HEK293 (cell line): ENCODE measurements around the gene GUCY2D.

ENCODE experiments used
- CTCF ChIA-PET: fragments of 350-600 bp; formaldehyde crosslinking; extraction: SDS; loops from one replicate; lab custom pipeline; 2021; ENCODE audit warnings: antibody characterized with exemption; lab: Yijun Ruan, JAX
- POLR2A ChIA-PET: fragments of 300-600 bp; formaldehyde crosslinking; extraction: SDS; loops from one replicate; lab custom pipeline; 2020; ENCODE audit warnings: antibody characterized with exemption, inconsistent platforms; lab: Yijun Ruan, JAX
- H3K27ac ChIP-seq: fragments of 200-500 bp; sonication (Bioruptor generic); 2 replicates; pipeline ENCODE4 v1.5.1; 2014; ENCODE audit warnings: low read depth, low read length, control low read depth, inconsistent platforms; ENCODE audit errors: extremely low read depth
- H3K36me3 ChIP-seq, 2 experiments: fragments of 200-500 bp in 1 of 2; sonication (Bioruptor generic) in 1 of 2; 1 replicate in 1 of 2; 2 replicates in 1 of 2; pipeline ENCODE4 v1.5.1; 2014 to 2017; ENCODE audit warnings: inconsistent platforms in 2 of 2, low read length in 2 of 2; ENCODE audit not compliant: control insufficient read depth in 2 of 2, insufficient read depth in 1 of 2
- H3K4me1 ChIP-seq: fragments of 200-500 bp; sonication (Bioruptor generic); 2 replicates; pipeline ENCODE4 v1.5.1; 2014; ENCODE audit warnings: mild to moderate bottlenecking, low read length, inconsistent platforms; ENCODE audit not compliant: control insufficient read depth, insufficient read depth
- H3K4me3 ChIP-seq: 2 replicates; pipeline ENCODE4 v1.5.1; 2011; ENCODE audit warnings: low read depth, mild to moderate bottlenecking, control low read depth, low read length, moderate library complexity
- H3K9me3 ChIP-seq: fragments of 200-500 bp; sonication (Bioruptor generic); 2 replicates; pipeline ENCODE4 v1.5.1; 2014; ENCODE audit warnings: low read depth, low read length, inconsistent platforms; ENCODE audit not compliant: control insufficient read depth, insufficient read depth
- MEIS1 ChIP-seq: sonication (generic); formaldehyde crosslinking; IDR thresholded peaks from 2 replicates; pipeline ENCODE4 v1.8.1; 2022; ENCODE audit warnings: missing genetic modification reagents, mild to moderate bottlenecking, borderline replicate concordance
- RBAK ChIP-seq: fragments of 450-650 bp; formaldehyde crosslinking; IDR thresholded peaks from 2 replicates; pipeline ENCODE4 v1.5.1; 2016; ENCODE audit warnings: missing biosample characterization, missing genetic modification characterization
- ZNF155 ChIP-seq: fragments of 450-650 bp; formaldehyde crosslinking; IDR thresholded peaks from 2 replicates; pipeline ENCODE4 v1.5.1; 2016; ENCODE audit warnings: missing biosample characterization, missing genetic modification characterization
- ZNF174 ChIP-seq: fragments of 450-650 bp; formaldehyde crosslinking; IDR thresholded peaks from 2 replicates; pipeline ENCODE4 v1.5.0; 2017; ENCODE audit warnings: missing biosample characterization, mild to moderate bottlenecking, missing genetic modification characterization
- ZNF423 ChIP-seq: fragments of 450-650 bp; formaldehyde crosslinking; IDR thresholded peaks from 2 replicates; pipeline ENCODE4 v1.5.1; 2016; ENCODE audit warnings: missing biosample characterization, missing genetic modification characterization
- ZNF433 ChIP-seq: fragments of 450-650 bp; formaldehyde crosslinking; IDR thresholded peaks from 2 replicates; pipeline ENCODE4 v1.5.1; 2016; ENCODE audit warnings: missing biosample characterization, missing genetic modification characterization, low read depth
- ZNF521 ChIP-seq: fragments of 450-650 bp; formaldehyde crosslinking; IDR thresholded peaks from 2 replicates; pipeline ENCODE4 v1.5.1; 2017; ENCODE audit warnings: missing biosample characterization, mild to moderate bottlenecking, missing genetic modification characterization
- ZNF791 ChIP-seq: fragments of 450-650 bp; formaldehyde crosslinking; IDR thresholded peaks from 2 replicates; pipeline ENCODE4 v1.5.1; 2016; ENCODE audit warnings: missing biosample characterization, missing genetic modification characterization
- TF ChIP-seq, protein P1 (sequence below): fragments of 450-650 bp; formaldehyde crosslinking; IDR thresholded peaks from 2 replicates; pipeline ENCODE4 v1.5.1; 2016; ENCODE audit warnings: missing biosample characterization, missing genetic modification characterization
- TF ChIP-seq, protein P2 (sequence below): fragments of 450-650 bp; formaldehyde crosslinking; IDR thresholded peaks from 2 replicates; pipeline ENCODE4 v1.5.1; 2016; ENCODE audit warnings: missing biosample characterization, missing genetic modification characterization
- TF ChIP-seq, protein P3 (sequence below): fragments of 450-650 bp; formaldehyde crosslinking; IDR thresholded peaks from 2 replicates; pipeline ENCODE4 v1.5.1; 2016; ENCODE audit warnings: missing biosample characterization, missing genetic modification characterization

The GUCY2D gene

DNA sequence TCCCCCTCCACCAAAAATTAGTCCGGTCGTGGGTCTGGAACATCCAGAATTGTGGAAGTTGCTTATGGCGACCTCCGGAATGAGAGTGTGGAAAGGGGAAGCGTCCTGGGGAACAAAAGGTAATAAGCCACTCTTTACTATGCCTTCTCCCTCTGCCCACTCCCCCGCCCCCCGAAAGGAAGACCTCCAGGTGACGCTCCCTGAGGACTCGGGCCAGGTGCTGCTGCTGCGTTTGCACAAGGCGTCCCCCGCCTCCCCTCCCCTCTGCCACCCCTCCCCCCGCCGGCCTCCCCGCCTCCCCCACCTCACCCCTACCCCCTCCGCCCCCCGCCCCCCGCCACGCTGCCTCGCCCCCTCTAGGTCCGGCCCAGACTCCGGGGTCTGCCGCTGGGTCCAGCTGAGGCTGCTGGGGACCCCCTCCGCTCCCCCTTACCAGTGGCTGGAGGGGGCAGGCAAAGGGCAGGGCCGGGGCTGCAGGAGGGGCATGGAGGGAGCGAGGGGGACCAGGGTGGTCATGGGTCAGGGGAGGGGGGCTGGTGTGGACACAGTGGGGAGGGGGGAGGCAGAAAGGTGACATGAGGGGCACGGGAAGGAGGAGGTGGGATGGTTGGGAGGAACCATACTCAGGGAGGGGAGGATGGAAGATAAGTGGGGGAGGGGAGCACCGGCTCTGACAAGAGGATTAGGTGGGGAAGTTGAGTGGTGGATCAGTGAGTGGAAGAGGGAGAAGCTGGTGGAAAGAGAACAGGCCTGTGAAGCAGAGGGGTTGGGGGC lies 61.5 kb downstream of the GUCY2D start:
- Histone ChIP-seq H3K4me3 (no peak overlapping the region), H3K27ac (no peak overlapping the region), H3K9me3 (no peaks in the 10 kb centered on the region), H3K4me1 (peaks cover 15% of the 10 kb centered on the region), H3K36me3 (no peaks in the 10 kb centered on the region)
- TF ChIP-seq ZNF174 (tag by site-specific recombination): no peak
- TF ChIP-seq, protein P1, sequence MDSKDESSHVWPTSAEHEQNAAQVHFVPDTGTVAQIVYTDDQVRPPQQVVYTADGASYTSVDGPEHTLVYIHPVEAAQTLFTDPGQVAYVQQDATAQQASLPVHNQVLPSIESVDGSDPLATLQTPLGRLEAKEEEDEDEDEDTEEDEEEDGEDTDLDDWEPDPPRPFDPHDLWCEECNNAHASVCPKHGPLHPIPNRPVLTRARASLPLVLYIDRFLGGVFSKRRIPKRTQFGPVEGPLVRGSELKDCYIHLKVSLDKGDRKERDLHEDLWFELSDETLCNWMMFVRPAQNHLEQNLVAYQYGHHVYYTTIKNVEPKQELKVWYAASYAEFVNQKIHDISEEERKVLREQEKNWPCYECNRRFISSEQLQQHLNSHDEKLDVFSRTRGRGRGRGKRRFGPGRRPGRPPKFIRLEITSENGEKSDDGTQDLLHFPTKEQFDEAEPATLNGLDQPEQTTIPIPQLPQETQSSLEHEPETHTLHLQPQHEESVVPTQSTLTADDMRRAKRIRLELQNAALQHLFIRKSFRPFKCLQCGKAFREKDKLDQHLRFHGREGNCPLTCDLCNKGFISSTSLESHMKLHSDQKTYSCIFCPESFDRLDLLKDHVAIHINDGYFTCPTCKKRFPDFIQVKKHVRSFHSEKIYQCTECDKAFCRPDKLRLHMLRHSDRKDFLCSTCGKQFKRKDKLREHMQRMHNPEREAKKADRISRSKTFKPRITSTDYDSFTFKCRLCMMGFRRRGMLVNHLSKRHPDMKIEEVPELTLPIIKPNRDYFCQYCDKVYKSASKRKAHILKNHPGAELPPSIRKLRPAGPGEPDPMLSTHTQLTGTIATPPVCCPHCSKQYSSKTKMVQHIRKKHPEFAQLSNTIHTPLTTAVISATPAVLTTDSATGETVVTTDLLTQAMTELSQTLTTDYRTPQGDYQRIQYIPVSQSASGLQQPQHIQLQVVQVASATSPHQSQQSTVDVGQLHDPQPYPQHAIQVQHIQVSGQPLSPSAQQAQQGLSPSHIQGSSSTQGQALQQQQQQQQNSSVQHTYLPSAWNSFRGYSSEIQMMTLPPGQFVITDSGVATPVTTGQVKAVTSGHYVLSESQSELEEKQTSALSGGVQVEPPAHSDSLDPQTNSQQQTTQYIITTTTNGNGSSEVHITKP (tag by site-specific recombination): peak; percentile 53
- TF ChIP-seq, protein P2, sequence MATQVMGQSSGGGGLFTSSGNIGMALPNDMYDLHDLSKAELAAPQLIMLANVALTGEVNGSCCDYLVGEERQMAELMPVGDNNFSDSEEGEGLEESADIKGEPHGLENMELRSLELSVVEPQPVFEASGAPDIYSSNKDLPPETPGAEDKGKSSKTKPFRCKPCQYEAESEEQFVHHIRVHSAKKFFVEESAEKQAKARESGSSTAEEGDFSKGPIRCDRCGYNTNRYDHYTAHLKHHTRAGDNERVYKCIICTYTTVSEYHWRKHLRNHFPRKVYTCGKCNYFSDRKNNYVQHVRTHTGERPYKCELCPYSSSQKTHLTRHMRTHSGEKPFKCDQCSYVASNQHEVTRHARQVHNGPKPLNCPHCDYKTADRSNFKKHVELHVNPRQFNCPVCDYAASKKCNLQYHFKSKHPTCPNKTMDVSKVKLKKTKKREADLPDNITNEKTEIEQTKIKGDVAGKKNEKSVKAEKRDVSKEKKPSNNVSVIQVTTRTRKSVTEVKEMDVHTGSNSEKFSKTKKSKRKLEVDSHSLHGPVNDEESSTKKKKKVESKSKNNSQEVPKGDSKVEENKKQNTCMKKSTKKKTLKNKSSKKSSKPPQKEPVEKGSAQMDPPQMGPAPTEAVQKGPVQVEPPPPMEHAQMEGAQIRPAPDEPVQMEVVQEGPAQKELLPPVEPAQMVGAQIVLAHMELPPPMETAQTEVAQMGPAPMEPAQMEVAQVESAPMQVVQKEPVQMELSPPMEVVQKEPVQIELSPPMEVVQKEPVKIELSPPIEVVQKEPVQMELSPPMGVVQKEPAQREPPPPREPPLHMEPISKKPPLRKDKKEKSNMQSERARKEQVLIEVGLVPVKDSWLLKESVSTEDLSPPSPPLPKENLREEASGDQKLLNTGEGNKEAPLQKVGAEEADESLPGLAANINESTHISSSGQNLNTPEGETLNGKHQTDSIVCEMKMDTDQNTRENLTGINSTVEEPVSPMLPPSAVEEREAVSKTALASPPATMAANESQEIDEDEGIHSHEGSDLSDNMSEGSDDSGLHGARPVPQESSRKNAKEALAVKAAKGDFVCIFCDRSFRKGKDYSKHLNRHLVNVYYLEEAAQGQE (tag by site-specific recombination): no peak
- POLR2A ChIA-PET: no interaction called here
- CTCF ChIA-PET: interaction anchor here (0.8 to 3.0 kb wide), 3 partner anchors 10 to 46 kb away, joined by 3 to 20 read pairs (median 10); no protein-coding TSS in a partner anchor

DNA sequence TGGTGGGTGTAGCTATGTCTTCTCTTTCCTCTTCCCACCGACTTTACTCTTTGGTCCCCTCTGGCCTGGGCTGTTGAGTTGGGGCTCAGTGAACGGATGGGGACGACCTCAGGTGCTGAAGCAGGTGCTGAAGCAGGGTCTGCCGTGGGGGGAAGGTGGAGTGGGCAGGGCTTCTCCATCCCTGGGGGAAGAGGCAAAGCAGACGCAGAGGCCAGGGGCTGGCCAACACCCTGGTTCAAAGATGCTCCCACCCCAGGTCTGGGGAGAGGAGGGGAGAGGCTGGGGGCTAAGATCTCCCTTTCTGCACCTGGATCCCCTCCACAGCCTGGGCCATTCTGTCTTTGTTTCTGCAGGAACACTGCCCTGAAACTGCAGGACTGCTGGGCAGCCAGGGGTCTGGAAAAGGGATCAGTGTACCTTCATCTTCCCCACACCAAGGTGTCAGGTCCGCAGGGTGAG lies 62.2 kb downstream of the GUCY2D start:
- Histone ChIP-seq H3K36me3 (no peaks in the 10 kb centered on the region), H3K27ac (no peak overlapping the region), H3K9me3 (no peaks in the 10 kb centered on the region), H3K4me3 (no peak overlapping the region), H3K4me1 (peaks cover 15% of the 10 kb centered on the region)
- TF ChIP-seq RBAK (tag by site-specific recombination) (no peak), ZNF521 (no peak), ZNF433 (tag by site-specific recombination) (no peak), MEIS1 (CRISPR knock-in tag) (no peak), ZNF423 (tag by site-specific recombination) (no peak), ZNF791 (tag by site-specific recombination) (no peak), ZNF155 (no peak)
- TF ChIP-seq, protein P3, sequence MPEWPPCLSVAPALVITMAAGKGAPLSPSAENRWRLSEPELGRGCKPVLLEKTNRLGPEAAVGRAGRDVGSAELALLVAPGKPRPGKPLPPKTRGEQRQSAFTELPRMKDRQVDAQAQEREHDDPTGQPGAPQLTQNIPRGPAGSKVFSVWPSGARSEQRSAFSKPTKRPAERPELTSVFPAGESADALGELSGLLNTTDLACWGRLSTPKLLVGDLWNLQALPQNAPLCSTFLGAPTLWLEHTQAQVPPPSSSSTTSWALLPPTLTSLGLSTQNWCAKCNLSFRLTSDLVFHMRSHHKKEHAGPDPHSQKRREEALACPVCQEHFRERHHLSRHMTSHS: no peak
- TF ChIP-seq, all 188 proteins: peak for 0
- CTCF ChIA-PET: interaction anchor here (0.8 to 3.0 kb wide), 3 partner anchors 10 to 46 kb away, joined by 3 to 20 read pairs (median 10); no protein-coding TSS in a partner anchor
- POLR2A ChIA-PET: no interaction called here
